PC-3 (cell line): ENCODE results near the gene YWHAQ. TPM values are rescaled to one million over a fixed set of nuclear protein-coding genes. Genes with fewer than 3 reads are reported as not detected.

Experiments
- ATAC-seq: fragments of 200-7000 bp; cut with Tn5 transposase; 2 replicates; pipeline ENCODE4 v1.9.1; 2020; ENCODE audit warnings: mild to moderate bottlenecking, moderate library complexity
- BruUV-seq: library from RNA; stranded (reverse); fragments of 400-500 nt; replicated peaks from 2 replicates; lab custom pipeline; 2021; lab: Mats Ljungman, UMichigan
- CTCF ChIA-PET: fragments of 300-600 bp; sonication (Branson Sonifier 250); formaldehyde crosslinking; loops from one replicate; lab custom pipeline; 2022; ENCODE audit warnings: antibody characterized with exemption; lab: Charles Lee
- POLR2A ChIA-PET: fragments of 300-600 bp; sonication (Branson Sonifier 250); formaldehyde crosslinking; loops from one replicate; lab custom pipeline; 2022; ENCODE audit warnings: antibody characterized with exemption; ENCODE audit not compliant: unreplicated experiment; lab: Charles Lee
- DNase-seq: peaks from one replicate; pipeline ENCODE4 v3.0.0-alpha.2; 2015
- H2AFZ ChIP-seq: fragments of 300-600 bp; sonication (generic); 2 replicates; pipeline ENCODE4 v1.6.0; 2016; ENCODE audit warnings: antibody characterized with exemption, low read length
- H3F3A ChIP-seq: fragments of 300-600 bp; sonication (generic); one replicate; pipeline ENCODE4 v1.6.0; 2017; ENCODE audit warnings: antibody characterized with exemption, low read length, control low read depth, mild to moderate bottlenecking; ENCODE audit not compliant: unreplicated experiment
- H3K27ac ChIP-seq: fragments of 300-600 bp; sonication (generic); 2 replicates; pipeline ENCODE4 v1.5.1; 2016; ENCODE audit warnings: mild to moderate bottlenecking, low read length
- H3K27me3 ChIP-seq: fragments of 300-600 bp; sonication (generic); 2 replicates; pipeline ENCODE4 v1.6.1; 2016; ENCODE audit warnings: low read length, mixed read lengths
- H3K36me3 ChIP-seq: fragments of 300-600 bp; sonication (generic); 2 replicates; pipeline ENCODE4 v1.6.1; 2016; ENCODE audit warnings: low read depth, mixed run types, low read length, mixed read lengths
- H3K4me1 ChIP-seq: fragments of 300-600 bp; sonication (generic); 2 replicates; pipeline ENCODE4 v1.5.1; 2016; ENCODE audit warnings: low read length; ENCODE audit not compliant: insufficient read depth
- H3K4me2 ChIP-seq: fragments of 300-600 bp; sonication (generic); 2 replicates; pipeline ENCODE4 v1.6.0; 2016; ENCODE audit warnings: low read length
- H3K4me3 ChIP-seq: fragments of 300-600 bp; sonication (generic); 2 replicates; pipeline ENCODE4 v1.5.1; 2016; ENCODE audit warnings: mild to moderate bottlenecking, low read length, mixed read lengths
- H3K79me2 ChIP-seq: fragments of 300-600 bp; sonication (generic); 2 replicates; pipeline ENCODE4 v1.6.1; 2017; ENCODE audit warnings: low read length, mixed read lengths
- H3K9ac ChIP-seq: fragments of 300-600 bp; sonication (generic); 2 replicates; pipeline ENCODE4 v1.6.0; 2016; ENCODE audit warnings: mild to moderate bottlenecking, low read length
- H3K9me2 ChIP-seq: fragments of 300-600 bp; sonication (generic); replicated peaks from 2 replicates; pipeline ENCODE4 v1.6.1; 2016; ENCODE audit warnings: mixed run types, low read length, mixed read lengths
- H3K9me3 ChIP-seq: fragments of 300-600 bp; sonication (generic); 2 replicates; pipeline ENCODE4 v1.6.1; 2016; ENCODE audit warnings: low read length, mixed read lengths
- H4K20me1 ChIP-seq: fragments of 300-600 bp; sonication (generic); 2 replicates; pipeline ENCODE4 v1.6.1; 2016; ENCODE audit warnings: low read length, mixed read lengths
- CTCF ChIP-seq: fragments of 300-600 bp; sonication (generic); conservative IDR thresholded peaks from 2 replicates; pipeline ENCODE4 v1.5.1; 2017; ENCODE audit warnings: antibody characterized with exemption, low read depth, mild to moderate bottlenecking, low read length
- EZH2 ChIP-seq: fragments of 300-600 bp; sonication (generic); IDR thresholded peaks from one replicate; pipeline ENCODE4 v1.6.1; 2017; ENCODE audit warnings: antibody characterized with exemption, mild to moderate bottlenecking, low read length; ENCODE audit not compliant: unreplicated experiment
- EZH2phosphoT487 ChIP-seq: fragments of 300-600 bp; sonication (generic); IDR thresholded peaks from 2 replicates; pipeline ENCODE4 v1.6.1; 2018; ENCODE audit warnings: mild to moderate bottlenecking, antibody characterized with exemption, low read length, borderline replicate concordance
- intact Hi-C: fragments of 100-400 bp; cut with micrococcal nuclease; formaldehyde crosslinking; loops from 2 replicates; pipeline ENCODE4 v1.9.0; 2023
- total RNA-seq: library from RNA; depleted of rRNA; stranded (reverse); fragments of >200 nt; gene quantifications from 2 replicates; pipeline ENCODE4 v1.2.3, GENCODE V29; 2014

Gene YWHAQ
- total RNA-seq, 1 experiment from 2014 or later, result 377 TPM

GRCh38 chr2:9543557-9543956 is 87.2 kb downstream of the YWHAQ start:
- DNase-seq (no peak), ATAC-seq (no peak)
- Histone ChIP-seq H3K9me3 (no peaks in the 10 kb centered on the region), H3K9ac (no peak overlapping the region), H3K79me2 (peaks cover 76% of the 10 kb centered on the region), H3K27ac (no peak overlapping the region), H3K4me3 (no peak overlapping the region), H3K4me2 (no peak overlapping the region), H3K36me3 (no peaks in the 10 kb centered on the region), H3K4me1 (no peaks in the 10 kb centered on the region), H4K20me1 (peaks cover 8% of the 10 kb centered on the region), H3K27me3 (no peaks in the 10 kb centered on the region), H3K9me2 (no peaks in the 10 kb centered on the region), H3F3A (no peaks in the 10 kb centered on the region), H2AFZ (no peak overlapping the region)
- no TSS peak for BruUV-seq
- ChIA-PET POLR2A (no interaction called here), CTCF (no interaction called here)
- TF ChIP-seq CTCF, result no peak
- TF ChIP-seq EZH2phosphoT487, result no peak
- TF ChIP-seq EZH2, result no peak
- intact Hi-C loops, result no loop called here

GRCh38 chr2:9539531-9539930 is 91.3 kb downstream of the YWHAQ start:
- peaks cover 36% of the 10 kb centered on the region for H3K79me2 ChIP-seq
- DNase-seq (no peak), ATAC-seq (no peak)
- ChIA-PET CTCF (no interaction called here), POLR2A (no interaction called here)
- H3K9ac ChIP-seq, result no peak overlapping the region
- no TSS peak for BruUV-seq
- H3K27me3 ChIP-seq, result no peaks in the 10 kb centered on the region
- no peak overlapping the region for H2AFZ ChIP-seq
- H3F3A ChIP-seq, result no peaks in the 10 kb centered on the region
- no peaks in the 10 kb centered on the region for H3K9me2 ChIP-seq
- H3K9me3 ChIP-seq, result no peaks in the 10 kb centered on the region
- intact Hi-C loops, result no loop called here
- H3K4me3 ChIP-seq, result no peak overlapping the region
- TF ChIP-seq EZH2phosphoT487 (no peak), CTCF (no peak), EZH2 (no peak)
- H3K27ac ChIP-seq, result no peak overlapping the region
- no peak overlapping the region for H3K4me2 ChIP-seq
- no peaks in the 10 kb centered on the region; the same call in 1 of the 2 replicates for H3K36me3 ChIP-seq
- H3K4me1 ChIP-seq, result no peaks in the 10 kb centered on the region
- no peaks in the 10 kb centered on the region; the same call in 1 of the 2 replicates for H4K20me1 ChIP-seq

- H3K79me2 ChIP-seq, result peaks cover 22% of the 10 kb centered on the region
- ATAC-seq, result no peak
- CTCF ChIA-PET, result no interaction called here
- TF ChIP-seq CTCF (no peak), EZH2phosphoT487 (no peak), EZH2 (no peak)
- no peak overlapping the region for H3K4me2 ChIP-seq
- H3K36me3 ChIP-seq, result peaks cover 4% of the 10 kb centered on the region; the same call in 1 of the 2 replicates
- H4K20me1 ChIP-seq, result no peaks in the 10 kb centered on the region; the same call in 1 of the 2 replicates
- no peaks in the 10 kb centered on the region for H3K9me2 ChIP-seq
- H3K27me3 ChIP-seq, result no peaks in the 10 kb centered on the region
- H3K9me3 ChIP-seq, result no peaks in the 10 kb centered on the region
- H2AFZ ChIP-seq, result no peak overlapping the region
- no TSS peak for BruUV-seq
- POLR2A ChIA-PET, result no interaction called here
- peak overlapping the region; percentile 7; the same call in 1 of the 2 replicates for H3K27ac ChIP-seq
- H3F3A ChIP-seq, result no peaks in the 10 kb centered on the region
- H3K4me3 ChIP-seq, result no peak overlapping the region
- DNase-seq, result peak; percentile 10
- no peak overlapping the region for H3K9ac ChIP-seq
- H3K4me1 ChIP-seq, result no peaks in the 10 kb centered on the region
- intact Hi-C loops, result no loop called here
Measured at GRCh38 chr2:9538000-9538507, 92.7 kb downstream of the YWHAQ start.
